ENCODE measurements around the gene PRKG1. TPM values are rescaled to one million over a fixed set of nuclear protein-coding genes. Genes with fewer than 3 reads are reported as not detected.

PRKG1 gene
- total and polyA plus RNA-seq, 2 experiments from 2014 or later, result 18.2 to 21.1 TPM

DNA sequence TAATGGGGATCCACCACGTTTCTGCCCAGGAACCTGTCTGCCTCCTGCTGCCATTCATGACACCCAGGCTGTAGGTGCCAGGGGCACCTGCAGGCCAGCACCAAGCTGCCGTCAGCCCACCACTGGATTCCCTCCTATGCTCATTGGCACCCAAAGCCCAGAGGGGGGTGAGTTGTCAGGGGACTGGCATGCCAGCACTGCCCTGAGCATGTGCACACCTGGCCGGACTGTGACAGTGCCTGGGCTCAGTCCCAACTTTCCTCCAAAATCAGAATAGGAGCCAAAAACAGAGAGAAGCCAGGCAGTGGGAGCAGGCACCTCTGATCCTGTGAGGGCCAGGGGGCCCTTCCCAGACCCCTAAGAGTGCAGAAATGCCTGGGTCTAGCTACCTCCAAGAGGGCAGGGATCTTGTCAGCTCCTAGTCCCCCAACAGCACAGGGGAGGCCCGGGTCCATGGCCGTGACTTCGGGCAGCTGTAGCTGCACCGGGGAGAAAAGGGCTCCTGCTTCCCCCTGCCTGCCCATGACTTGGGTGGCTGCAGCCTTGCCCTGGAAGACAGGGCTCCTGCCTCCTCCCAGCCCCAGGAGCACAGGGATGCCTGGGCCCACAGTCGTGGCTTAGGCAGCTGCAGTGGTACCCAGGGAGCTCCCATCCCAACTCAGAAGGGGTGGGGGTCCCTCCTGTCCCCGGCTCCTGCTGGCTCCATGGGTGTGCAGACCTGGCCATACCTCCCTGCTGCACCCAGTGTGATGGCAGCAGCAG is 990.0 kb downstream of the PRKG1 start:
- Histone ChIP-seq H3K4me1 (ENCODE audit: insufficient read depth) (no peaks in the 10 kb centered on the region), H3F3A (replicated peaks; ENCODE audit: low read depth) (no peaks in the 10 kb centered on the region), H3K9me2 (ENCODE audit: insufficient read depth) (no peaks in the 10 kb centered on the region), H3K36me3 (ENCODE audit: insufficient read depth) (no peaks in the 10 kb centered on the region), H3K79me2 (replicated peaks; ENCODE audit: insufficient read depth) (no peaks in the 10 kb centered on the region), H4K20me1 (replicated peaks; ENCODE audit: insufficient read depth) (no peaks in the 10 kb centered on the region), H3K27ac (ENCODE audit: low read depth) (no peak overlapping the region), H3K27me3 (ENCODE audit: insufficient read depth) (no peaks in the 10 kb centered on the region), H2AFZ (no peak overlapping the region), H3K4me3 (no peak overlapping the region), H3K4me2 (no peak overlapping the region)
- Mint-ChIP-seq H3K4me1 (peaks cover 14% of the 10 kb centered on the region), H3K36me3 (ENCODE audit: low read depth) (peaks cover 25% of the 10 kb centered on the region), H3K9me3 (no peaks in the 10 kb centered on the region; the same call in 2 of the 3 replicates), H3K27me3 (ENCODE audit: insufficient read depth, low read depth, poor library complexity) (peaks cover 2% of the 10 kb centered on the region), H3K27ac (no peak overlapping the region), H3K4me3 (no peak overlapping the region)
- no peak for DNase-seq (ENCODE audit: low spot score)
- ATAC-seq, result no peak
- TF ChIP-seq NANOG (IDR thresholded peaks at IDR 0.05; ENCODE audit: borderline replicate concordance), result no peak
- no peak for TF ChIP-seq ZNF114 (CRISPR knock-in tag; IDR thresholded peaks at IDR 0.05)
- no peak for TF ChIP-seq STAT1 (IDR thresholded peaks at IDR 0.05; ENCODE audit: unreplicated experiment)
- TF ChIP-seq POLR2AphosphoS5 (IDR thresholded peaks at IDR 0.05; ENCODE audit: low read depth), result no peak
- TF ChIP-seq JUNB (IDR thresholded peaks at IDR 0.05; ENCODE audit: unreplicated experiment), result no peak
- TF ChIP-seq, protein P1, sequence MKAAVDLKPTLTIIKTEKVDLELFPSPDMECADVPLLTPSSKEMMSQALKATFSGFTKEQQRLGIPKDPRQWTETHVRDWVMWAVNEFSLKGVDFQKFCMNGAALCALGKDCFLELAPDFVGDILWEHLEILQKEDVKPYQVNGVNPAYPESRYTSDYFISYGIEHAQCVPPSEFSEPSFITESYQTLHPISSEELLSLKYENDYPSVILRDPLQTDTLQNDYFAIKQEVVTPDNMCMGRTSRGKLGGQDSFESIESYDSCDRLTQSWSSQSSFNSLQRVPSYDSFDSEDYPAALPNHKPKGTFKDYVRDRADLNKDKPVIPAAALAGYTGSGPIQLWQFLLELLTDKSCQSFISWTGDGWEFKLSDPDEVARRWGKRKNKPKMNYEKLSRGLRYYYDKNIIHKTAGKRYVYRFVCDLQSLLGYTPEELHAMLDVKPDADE (IDR thresholded peaks at IDR 0.05), result no peak
- TF ChIP-seq, protein P2, sequence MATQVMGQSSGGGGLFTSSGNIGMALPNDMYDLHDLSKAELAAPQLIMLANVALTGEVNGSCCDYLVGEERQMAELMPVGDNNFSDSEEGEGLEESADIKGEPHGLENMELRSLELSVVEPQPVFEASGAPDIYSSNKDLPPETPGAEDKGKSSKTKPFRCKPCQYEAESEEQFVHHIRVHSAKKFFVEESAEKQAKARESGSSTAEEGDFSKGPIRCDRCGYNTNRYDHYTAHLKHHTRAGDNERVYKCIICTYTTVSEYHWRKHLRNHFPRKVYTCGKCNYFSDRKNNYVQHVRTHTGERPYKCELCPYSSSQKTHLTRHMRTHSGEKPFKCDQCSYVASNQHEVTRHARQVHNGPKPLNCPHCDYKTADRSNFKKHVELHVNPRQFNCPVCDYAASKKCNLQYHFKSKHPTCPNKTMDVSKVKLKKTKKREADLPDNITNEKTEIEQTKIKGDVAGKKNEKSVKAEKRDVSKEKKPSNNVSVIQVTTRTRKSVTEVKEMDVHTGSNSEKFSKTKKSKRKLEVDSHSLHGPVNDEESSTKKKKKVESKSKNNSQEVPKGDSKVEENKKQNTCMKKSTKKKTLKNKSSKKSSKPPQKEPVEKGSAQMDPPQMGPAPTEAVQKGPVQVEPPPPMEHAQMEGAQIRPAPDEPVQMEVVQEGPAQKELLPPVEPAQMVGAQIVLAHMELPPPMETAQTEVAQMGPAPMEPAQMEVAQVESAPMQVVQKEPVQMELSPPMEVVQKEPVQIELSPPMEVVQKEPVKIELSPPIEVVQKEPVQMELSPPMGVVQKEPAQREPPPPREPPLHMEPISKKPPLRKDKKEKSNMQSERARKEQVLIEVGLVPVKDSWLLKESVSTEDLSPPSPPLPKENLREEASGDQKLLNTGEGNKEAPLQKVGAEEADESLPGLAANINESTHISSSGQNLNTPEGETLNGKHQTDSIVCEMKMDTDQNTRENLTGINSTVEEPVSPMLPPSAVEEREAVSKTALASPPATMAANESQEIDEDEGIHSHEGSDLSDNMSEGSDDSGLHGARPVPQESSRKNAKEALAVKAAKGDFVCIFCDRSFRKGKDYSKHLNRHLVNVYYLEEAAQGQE (IDR thresholded peaks at IDR 0.05; ENCODE audit: unreplicated experiment), result no peak
- TF ChIP-seq CREB1 (CRISPR knock-in tag; IDR thresholded peaks at IDR 0.05; ENCODE audit: low read depth), result no peak
- no peak for TF ChIP-seq EZH2phosphoT487 (IDR thresholded peaks at IDR 0.05; ENCODE audit: unreplicated experiment)

DNA sequence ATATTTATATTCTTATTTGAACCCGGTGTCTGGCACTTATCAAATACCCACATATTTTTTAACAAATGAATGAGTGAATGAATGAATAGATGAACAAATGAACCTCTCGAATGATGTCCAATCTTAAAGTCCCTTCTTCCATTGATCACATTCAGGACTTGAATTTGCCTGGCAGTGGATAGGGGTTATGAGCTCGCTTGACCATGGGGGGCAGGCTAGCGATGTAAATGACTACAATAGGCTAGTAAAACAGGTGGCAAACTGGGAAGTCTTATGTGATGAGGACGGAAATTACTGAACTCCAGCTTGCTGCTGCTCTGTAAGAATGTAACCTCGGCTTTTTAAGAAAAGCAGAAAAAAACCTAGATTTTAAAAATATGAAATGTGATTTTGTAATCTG is 992.1 kb downstream of the PRKG1 start:
- H3F3A ChIP-seq (replicated peaks; ENCODE audit: low read depth), result no peaks in the 10 kb centered on the region
- no peaks in the 10 kb centered on the region for H3K36me3 ChIP-seq (ENCODE audit: insufficient read depth)
- H3K4me3 Mint-ChIP-seq, result no peak overlapping the region
- H3K27me3 ChIP-seq (ENCODE audit: insufficient read depth), result no peaks in the 10 kb centered on the region
- H3K4me1 ChIP-seq (ENCODE audit: insufficient read depth), result no peaks in the 10 kb centered on the region
- H2AFZ ChIP-seq, result no peak overlapping the region
- no peaks in the 10 kb centered on the region for H3K9me2 ChIP-seq (ENCODE audit: insufficient read depth)
- H3K4me2 ChIP-seq, result no peak overlapping the region
- no peak overlapping the region for H3K27ac ChIP-seq (ENCODE audit: low read depth)
- H3K27ac Mint-ChIP-seq, result no peak overlapping the region
- no peaks in the 10 kb centered on the region for H3K79me2 ChIP-seq (replicated peaks; ENCODE audit: insufficient read depth)
- H3K9me3 Mint-ChIP-seq, result no peaks in the 10 kb centered on the region; the same call in 2 of the 3 replicates
- H3K36me3 Mint-ChIP-seq (ENCODE audit: low read depth), result peaks cover 25% of the 10 kb centered on the region
- peaks cover 2% of the 10 kb centered on the region for H3K27me3 Mint-ChIP-seq (ENCODE audit: insufficient read depth, low read depth, poor library complexity)
- ATAC-seq (peak; percentile 81), DNase-seq (ENCODE audit: low spot score) (peak; percentile 69)
- peaks cover 7% of the 10 kb centered on the region for H3K4me1 Mint-ChIP-seq
- TF ChIP-seq, protein P3, sequence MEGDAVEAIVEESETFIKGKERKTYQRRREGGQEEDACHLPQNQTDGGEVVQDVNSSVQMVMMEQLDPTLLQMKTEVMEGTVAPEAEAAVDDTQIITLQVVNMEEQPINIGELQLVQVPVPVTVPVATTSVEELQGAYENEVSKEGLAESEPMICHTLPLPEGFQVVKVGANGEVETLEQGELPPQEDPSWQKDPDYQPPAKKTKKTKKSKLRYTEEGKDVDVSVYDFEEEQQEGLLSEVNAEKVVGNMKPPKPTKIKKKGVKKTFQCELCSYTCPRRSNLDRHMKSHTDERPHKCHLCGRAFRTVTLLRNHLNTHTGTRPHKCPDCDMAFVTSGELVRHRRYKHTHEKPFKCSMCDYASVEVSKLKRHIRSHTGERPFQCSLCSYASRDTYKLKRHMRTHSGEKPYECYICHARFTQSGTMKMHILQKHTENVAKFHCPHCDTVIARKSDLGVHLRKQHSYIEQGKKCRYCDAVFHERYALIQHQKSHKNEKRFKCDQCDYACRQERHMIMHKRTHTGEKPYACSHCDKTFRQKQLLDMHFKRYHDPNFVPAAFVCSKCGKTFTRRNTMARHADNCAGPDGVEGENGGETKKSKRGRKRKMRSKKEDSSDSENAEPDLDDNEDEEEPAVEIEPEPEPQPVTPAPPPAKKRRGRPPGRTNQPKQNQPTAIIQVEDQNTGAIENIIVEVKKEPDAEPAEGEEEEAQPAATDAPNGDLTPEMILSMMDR (conservative IDR thresholded peaks at IDR 0.05; ENCODE audit: low read depth in 2 of 2), result peak; percentile 56 to 57
- TF ChIP-seq, protein P2 (IDR thresholded peaks at IDR 0.05; ENCODE audit: unreplicated experiment), result no peak
- H3K4me3 ChIP-seq, result no peak overlapping the region
- H4K20me1 ChIP-seq (replicated peaks; ENCODE audit: insufficient read depth), result no peaks in the 10 kb centered on the region

Data from GM23338 (cell line).